WTC11 (cell line): ENCODE results near the gene TEX35.

Experiments used
- ATF1 ChIP-seq: sonication (generic); formaldehyde crosslinking; IDR thresholded peaks from 2 replicates; pipeline ENCODE4 v1.8.1; 2023; ENCODE audit warnings: mild to moderate bottlenecking, moderate library complexity, missing genetic modification reagents
- CTCF ChIP-seq: fragments of 200-600 bp; IDR thresholded peaks from 2 replicates; pipeline ENCODE4 v1.8.0; 2022; ENCODE audit warnings: antibody characterized with exemption
- HMGA2 ChIP-seq: fragments of 250-450 bp; sonication (Bioruptor Pico); IDR thresholded peaks from 2 replicates; pipeline ENCODE4 v1.4.0; 2021; ENCODE audit warnings: mild to moderate bottlenecking, moderate library complexity
- NR2C2 ChIP-seq: sonication (generic); formaldehyde crosslinking; IDR thresholded peaks from 2 replicates; pipeline ENCODE4 v1.8.0; 2022; ENCODE audit warnings: mild to moderate bottlenecking, missing genetic modification reagents
- PREB ChIP-seq: sonication (generic); formaldehyde crosslinking; IDR thresholded peaks from 2 replicates; pipeline ENCODE4 v1.8.1; 2022; ENCODE audit warnings: mild to moderate bottlenecking, missing genetic modification reagents, moderate library complexity, borderline replicate concordance
- ZNF512 ChIP-seq: sonication (generic); formaldehyde crosslinking; IDR thresholded peaks from 2 replicates; pipeline ENCODE4 v1.8.1; 2022; ENCODE audit warnings: missing genetic modification reagents, borderline replicate concordance
- TF ChIP-seq, protein P1 (sequence below): fragments of 250-450 bp; sonication (Bioruptor Pico); IDR thresholded peaks from 2 replicates; pipeline ENCODE4 v1.9.0; 2021; ENCODE audit warnings: mild to moderate bottlenecking

GRCh38 chr1:178551940-178552339 is 39.0 kb downstream of the TEX35 start:
- no peak for TF ChIP-seq ZNF512 (CRISPR knock-in tag)
- TF ChIP-seq ATF1 (CRISPR knock-in tag), result no peak
- no peak for TF ChIP-seq CTCF
- TF ChIP-seq PREB (CRISPR knock-in tag), result no peak
- no peak for TF ChIP-seq NR2C2 (CRISPR knock-in tag)
- no peak for TF ChIP-seq HMGA2
- TF ChIP-seq, protein P1, sequence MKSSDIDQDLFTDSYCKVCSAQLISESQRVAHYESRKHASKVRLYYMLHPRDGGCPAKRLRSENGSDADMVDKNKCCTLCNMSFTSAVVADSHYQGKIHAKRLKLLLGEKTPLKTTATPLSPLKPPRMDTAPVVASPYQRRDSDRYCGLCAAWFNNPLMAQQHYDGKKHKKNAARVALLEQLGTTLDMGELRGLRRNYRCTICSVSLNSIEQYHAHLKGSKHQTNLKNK (CRISPR knock-in tag), result no peak
